Inflammatory macrophage (primary cell): ENCODE data around the gene SNAP25.

Source experiments
- DNase-seq, 2 donors: peaks; one replicate each; pipeline ENCODE4 v3.0.0-alpha.2; 2020 to 2022

SNAP25 gene

DNA sequence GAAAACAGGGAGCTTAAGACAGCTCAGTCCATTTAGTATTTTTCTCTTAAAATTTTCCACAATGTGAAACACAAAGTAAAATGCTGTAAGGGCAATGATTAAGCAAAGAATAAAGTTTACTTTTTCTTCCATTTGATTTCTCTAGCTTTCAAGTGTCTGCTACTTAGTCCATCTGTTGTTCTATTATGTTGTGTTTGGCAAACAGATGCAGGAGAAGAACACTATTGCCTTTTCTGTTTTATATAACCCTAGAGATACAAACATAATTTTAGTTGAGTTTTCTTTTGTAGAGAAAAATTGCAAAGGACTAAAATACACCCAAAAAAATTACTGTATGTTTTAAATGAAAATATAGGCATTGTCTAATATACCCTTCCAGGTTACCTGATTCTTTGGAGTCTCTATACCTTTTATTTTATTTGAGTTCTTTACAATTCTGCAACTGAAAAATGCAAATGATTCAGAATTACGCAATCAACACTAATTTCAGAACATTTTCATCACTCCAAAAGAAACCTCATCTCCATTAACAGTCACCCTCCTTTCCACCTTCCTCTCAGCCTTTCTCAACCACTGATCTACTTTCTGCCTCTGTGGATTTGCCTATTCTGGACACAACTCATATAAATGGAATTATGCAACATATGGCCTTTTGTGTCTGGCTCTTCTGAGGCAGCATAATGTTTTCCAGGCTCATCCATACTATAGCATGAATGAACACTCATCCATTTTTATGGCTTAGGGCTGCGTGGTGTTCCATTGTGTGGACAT, 118.5 kb downstream of the SNAP25 start:
- DNase-seq: no peak

- DNase-seq: no peak
These were observed 120.0 kb downstream of the SNAP25 start for GRCh38 chr20:10338426-10339180.

DNA sequence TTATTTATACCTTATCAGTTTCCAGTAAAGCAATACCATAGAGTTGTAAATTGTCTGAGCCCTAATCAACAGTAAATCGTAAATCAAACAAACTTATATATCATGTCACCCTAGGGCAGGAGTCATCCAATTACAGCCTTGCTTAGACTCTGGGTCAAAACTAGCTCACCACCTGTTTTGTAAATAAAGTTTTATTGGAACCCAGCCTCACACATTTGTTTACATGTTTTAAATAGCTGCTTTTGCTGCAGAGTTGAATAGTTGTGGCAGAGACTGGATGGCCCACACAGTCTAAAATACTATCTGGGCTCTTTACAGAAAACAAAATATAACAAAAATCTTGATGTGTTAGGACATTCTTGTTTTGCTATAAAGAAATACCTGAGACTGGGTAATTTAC, 121.0 kb downstream of the SNAP25 start:
- DNase-seq: no peak

DNA sequence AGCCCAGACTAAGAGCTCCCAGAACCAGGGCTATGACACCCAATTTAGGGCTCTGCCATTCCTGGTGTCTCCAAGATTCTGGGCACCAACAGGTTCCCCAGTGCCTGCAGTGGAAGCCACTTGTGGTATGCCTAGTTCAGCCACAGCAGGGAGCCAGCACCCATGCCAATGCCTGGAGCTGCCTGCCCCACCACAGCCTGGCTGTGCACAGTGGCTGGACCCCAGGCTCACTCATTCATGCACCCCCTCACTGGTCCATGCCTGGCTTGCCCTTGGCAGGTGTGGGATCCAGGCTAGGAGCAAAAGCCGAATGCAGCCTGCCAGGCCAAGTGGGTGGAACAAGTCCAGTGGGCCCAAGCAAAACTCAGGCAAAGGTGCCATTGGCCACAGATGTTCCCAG, 123.5 kb downstream of the SNAP25 start:
- DNase-seq: no peak

- no peak for DNase-seq
These were observed 126.3 kb downstream of the SNAP25 start for GRCh38 chr20:10344953-10345352.

DNA sequence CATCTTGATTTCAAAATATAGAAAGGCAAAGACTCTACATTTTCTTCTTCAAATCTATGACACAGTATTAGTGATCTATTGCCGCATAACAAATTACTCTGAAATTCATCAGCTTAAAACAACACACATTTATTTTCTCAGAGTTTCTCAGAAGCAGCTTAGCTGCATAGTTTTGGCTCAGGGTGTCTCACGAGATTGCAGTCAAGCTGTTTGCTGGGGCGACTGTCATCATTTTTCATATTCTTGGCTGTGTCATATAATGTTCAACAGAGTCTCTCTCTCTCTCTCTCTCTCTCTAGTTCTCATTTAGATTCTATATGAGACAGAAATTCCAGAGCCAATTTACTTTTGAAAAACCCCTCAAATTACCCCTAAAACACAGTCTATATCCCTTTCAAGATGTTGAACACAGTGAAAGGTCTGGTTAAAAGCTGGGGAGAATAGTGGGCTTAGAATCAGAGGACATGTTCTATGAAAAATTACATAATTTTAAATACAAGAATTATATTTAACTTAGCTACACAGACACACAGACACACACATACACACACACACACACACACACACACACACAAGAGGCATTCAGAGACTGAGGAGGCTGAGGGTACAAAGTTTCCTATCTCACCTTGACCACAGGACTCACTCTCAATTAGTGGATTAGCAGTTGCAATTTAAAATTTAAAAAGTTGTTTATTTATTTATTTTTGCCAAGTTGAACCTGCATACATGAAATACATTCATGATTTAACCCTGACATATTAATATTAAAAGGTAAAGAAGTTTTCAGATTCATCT, 128.7 kb downstream of the SNAP25 start:
- DNase-seq: no peak

DNA sequence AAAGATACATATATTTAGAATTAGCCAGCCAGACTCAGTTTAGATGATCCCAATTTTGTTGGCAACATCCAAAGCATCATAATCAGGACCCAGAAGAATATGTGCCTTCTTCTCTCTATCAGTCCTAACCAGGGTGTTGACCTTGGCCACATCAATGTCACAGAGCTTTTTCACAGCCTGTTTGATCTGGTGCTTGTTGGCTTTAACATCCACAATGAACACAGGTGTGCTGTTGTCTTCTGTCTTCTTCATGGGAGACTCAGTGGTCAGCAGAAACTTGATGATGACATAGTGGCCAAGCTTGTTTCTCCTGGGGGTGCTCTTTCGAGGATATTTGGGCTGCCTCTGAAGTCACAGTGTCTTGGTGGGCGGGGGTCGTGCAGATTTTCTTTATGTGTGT, 130.5 kb downstream of the SNAP25 start:
- no peak for DNase-seq

DNA sequence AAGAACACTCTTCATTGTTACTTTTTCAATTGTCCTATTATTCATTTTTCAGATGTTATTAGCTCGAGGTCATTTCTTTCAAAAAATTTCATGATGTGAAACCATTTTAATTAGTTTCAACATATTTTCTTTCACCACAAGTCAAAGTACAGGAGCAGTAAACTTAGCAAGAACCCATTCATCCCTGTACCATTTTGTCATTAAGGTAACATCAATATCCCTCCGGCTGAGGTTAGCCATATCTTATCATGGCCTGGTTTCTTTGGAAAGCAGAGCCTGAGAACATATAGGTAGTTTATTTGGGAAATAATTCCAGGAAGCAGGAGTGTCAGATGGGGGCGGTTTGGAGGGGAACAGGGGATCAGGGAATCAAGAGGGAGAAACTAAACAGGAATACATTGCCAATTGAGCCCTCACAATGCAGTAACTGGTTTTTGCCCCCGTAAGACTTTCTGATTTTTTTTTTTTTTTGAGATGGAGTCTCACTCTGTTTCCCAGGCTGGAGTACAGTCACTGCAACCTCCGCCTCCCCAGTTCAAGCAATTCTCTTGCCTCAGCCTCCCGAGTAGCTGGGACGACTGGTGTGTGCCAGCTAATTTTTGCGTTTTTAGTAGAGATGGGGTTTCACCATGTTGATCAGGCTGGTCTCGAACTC, 131.7 kb downstream of the SNAP25 start:
- DNase-seq: no peak

- DNase-seq: no peak
These were observed 134.5 kb downstream of the SNAP25 start for GRCh38 chr20:10352934-10353824.

DNA sequence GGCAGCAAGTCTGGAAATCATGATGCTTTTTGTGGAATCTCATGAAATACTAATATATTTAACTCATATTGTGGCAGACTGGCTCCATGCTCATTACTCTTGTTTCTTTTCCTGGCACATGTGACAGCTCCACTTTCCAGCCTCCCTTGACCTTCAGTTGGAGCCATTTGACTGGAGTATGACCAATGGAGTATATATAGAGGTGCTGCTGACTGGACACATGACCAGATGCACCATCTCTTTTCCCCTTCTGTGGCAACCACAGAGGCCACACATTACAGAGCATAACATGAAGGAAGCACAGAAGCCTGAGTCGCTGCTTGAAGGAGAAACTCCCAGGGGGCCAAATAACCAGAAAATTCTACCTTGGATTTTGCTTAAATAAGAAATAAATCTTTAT, 138.0 kb downstream of the SNAP25 start:
- DNase-seq: no peak
